ENCODE data around the gene RSPH1. TPM values are rescaled to one million over a fixed set of nuclear protein-coding genes. Genes with fewer than 3 reads are reported as not detected.

Gene RSPH1
- total RNA-seq, 2 donors from 2014 or later: 1.8 to 2.2 TPM

GRCh38 chr21:42481169-42481568 lies 14.9 kb downstream of the RSPH1 start:
- WGBS, 2 experiments (ENCODE audit: insufficient coverage in 1 of 2, insufficient read length in 1 of 2): 83 to 94% methylated on average over 2 to 4 of the region's 4 CpGs
- no peak overlapping the region for H3K27ac Mint-ChIP-seq
- no peak for DNase-seq

GRCh38 chr21:42480736-42481135 lies 15.3 kb downstream of the RSPH1 start:
- Mint-ChIP-seq H3K36me3 (ENCODE audit: low read depth) (no peaks in the 10 kb centered on the region), H3K4me3 (no peak overlapping the region), H3K9me3 (peaks cover 2% of the 10 kb centered on the region), H3K4me1 (no peaks in the 10 kb centered on the region), H3K27ac (no peak overlapping the region), H3K27me3 (ENCODE audit: insufficient read depth) (peaks cover 4% of the 10 kb centered on the region)
- H3K4me1 ChIP-seq (ENCODE audit: control insufficient read depth, insufficient read depth, low read length): no peaks in the 10 kb centered on the region
- WGBS, 2 experiments (ENCODE audit: insufficient coverage in 1 of 2, insufficient read length in 1 of 2): 95 to 97% methylated on average over 8 to 10 of the region's 10 CpGs
- H3K9me3 ChIP-seq (ENCODE audit: control insufficient read depth, low read length): no peaks in the 10 kb centered on the region
- no peak for DNase-seq
- no peak overlapping the region for H3K9ac ChIP-seq (ENCODE audit: extremely low read depth, low read length, poor library complexity, severe bottlenecking)
- no peak for TF ChIP-seq CTCF (conservative IDR thresholded peaks at IDR 0.05)
- H3K4me3 ChIP-seq (ENCODE audit: low read length): no peak overlapping the region
- H3K27ac ChIP-seq (ENCODE audit: low read depth, low read length): no peak overlapping the region
- H3K27me3 ChIP-seq (ENCODE audit: control insufficient read depth, insufficient read depth, low read length, poor library complexity, severe bottlenecking): no peaks in the 10 kb centered on the region
- no peaks in the 10 kb centered on the region for H3K36me3 ChIP-seq (ENCODE audit: control insufficient read depth, insufficient read depth, low read length)

More at GRCh38 chr21:42481169-42481568, 14.9 kb downstream of the RSPH1 start:
- Histone ChIP-seq H3K9ac (ENCODE audit: extremely low read depth, low read length, poor library complexity, severe bottlenecking) (no peak overlapping the region), H3K27ac (ENCODE audit: low read depth, low read length) (no peak overlapping the region), H3K4me1 (ENCODE audit: control insufficient read depth, insufficient read depth, low read length) (no peaks in the 10 kb centered on the region), H3K4me3 (ENCODE audit: low read length) (no peak overlapping the region), H3K27me3 (ENCODE audit: control insufficient read depth, insufficient read depth, low read length, poor library complexity, severe bottlenecking) (no peaks in the 10 kb centered on the region), H3K36me3 (ENCODE audit: control insufficient read depth, insufficient read depth, low read length) (no peaks in the 10 kb centered on the region), H3K9me3 (ENCODE audit: control insufficient read depth, low read length) (no peaks in the 10 kb centered on the region)
- no peaks in the 10 kb centered on the region for H3K36me3 Mint-ChIP-seq (ENCODE audit: low read depth)
- no peak for TF ChIP-seq CTCF (conservative IDR thresholded peaks at IDR 0.05)
- H3K9me3 Mint-ChIP-seq: peaks cover 2% of the 10 kb centered on the region
- H3K4me3 Mint-ChIP-seq: no peak overlapping the region
- peaks cover 4% of the 10 kb centered on the region for H3K27me3 Mint-ChIP-seq (ENCODE audit: insufficient read depth)
- no peaks in the 10 kb centered on the region for H3K4me1 Mint-ChIP-seq

GRCh38 chr21:42479582-42479981 lies 16.4 kb downstream of the RSPH1 start:
- Mint-ChIP-seq H3K9me3 (peaks cover 2% of the 10 kb centered on the region), H3K27me3 (ENCODE audit: insufficient read depth) (peaks cover 5% of the 10 kb centered on the region), H3K36me3 (ENCODE audit: low read depth) (no peaks in the 10 kb centered on the region), H3K27ac (no peak overlapping the region), H3K4me1 (peaks cover 2% of the 10 kb centered on the region), H3K4me3 (no peak overlapping the region)
- no peak overlapping the region for H3K4me3 ChIP-seq (ENCODE audit: low read length)
- 89 to 94% methylated on average over 4 to 5 of the region's 5 CpGs for WGBS, 2 experiments (ENCODE audit: insufficient coverage in 1 of 2, insufficient read length in 1 of 2)
- no peaks in the 10 kb centered on the region for H3K27me3 ChIP-seq (ENCODE audit: control insufficient read depth, insufficient read depth, low read length, poor library complexity, severe bottlenecking)
- H3K9ac ChIP-seq (ENCODE audit: extremely low read depth, low read length, poor library complexity, severe bottlenecking): no peak overlapping the region
- DNase-seq: no peak
- no peaks in the 10 kb centered on the region for H3K36me3 ChIP-seq (ENCODE audit: control insufficient read depth, insufficient read depth, low read length)
- no peaks in the 10 kb centered on the region for H3K4me1 ChIP-seq (ENCODE audit: control insufficient read depth, insufficient read depth, low read length)
- no peaks in the 10 kb centered on the region for H3K9me3 ChIP-seq (ENCODE audit: control insufficient read depth, low read length)
- TF ChIP-seq CTCF (conservative IDR thresholded peaks at IDR 0.05): no peak
- H3K27ac ChIP-seq (ENCODE audit: low read depth, low read length): no peak overlapping the region

Data from endodermal cell (in vitro differentiated cells).